NCI-H187 treated with DMSO at 0.1 percent for 48 hours (cell line): ENCODE measurements around the gene DEPDC7.
"Not testable (repeated sequence)": the region's sequence is repeated elsewhere in the genome, so short reads cannot be mapped to it uniquely, and the experiment has no call there.

Experiments
- DNase-seq: peaks from one replicate; lab custom pipeline; 2025; lab: John Stamatoyannopoulos, UW

Gene DEPDC7

DNA sequence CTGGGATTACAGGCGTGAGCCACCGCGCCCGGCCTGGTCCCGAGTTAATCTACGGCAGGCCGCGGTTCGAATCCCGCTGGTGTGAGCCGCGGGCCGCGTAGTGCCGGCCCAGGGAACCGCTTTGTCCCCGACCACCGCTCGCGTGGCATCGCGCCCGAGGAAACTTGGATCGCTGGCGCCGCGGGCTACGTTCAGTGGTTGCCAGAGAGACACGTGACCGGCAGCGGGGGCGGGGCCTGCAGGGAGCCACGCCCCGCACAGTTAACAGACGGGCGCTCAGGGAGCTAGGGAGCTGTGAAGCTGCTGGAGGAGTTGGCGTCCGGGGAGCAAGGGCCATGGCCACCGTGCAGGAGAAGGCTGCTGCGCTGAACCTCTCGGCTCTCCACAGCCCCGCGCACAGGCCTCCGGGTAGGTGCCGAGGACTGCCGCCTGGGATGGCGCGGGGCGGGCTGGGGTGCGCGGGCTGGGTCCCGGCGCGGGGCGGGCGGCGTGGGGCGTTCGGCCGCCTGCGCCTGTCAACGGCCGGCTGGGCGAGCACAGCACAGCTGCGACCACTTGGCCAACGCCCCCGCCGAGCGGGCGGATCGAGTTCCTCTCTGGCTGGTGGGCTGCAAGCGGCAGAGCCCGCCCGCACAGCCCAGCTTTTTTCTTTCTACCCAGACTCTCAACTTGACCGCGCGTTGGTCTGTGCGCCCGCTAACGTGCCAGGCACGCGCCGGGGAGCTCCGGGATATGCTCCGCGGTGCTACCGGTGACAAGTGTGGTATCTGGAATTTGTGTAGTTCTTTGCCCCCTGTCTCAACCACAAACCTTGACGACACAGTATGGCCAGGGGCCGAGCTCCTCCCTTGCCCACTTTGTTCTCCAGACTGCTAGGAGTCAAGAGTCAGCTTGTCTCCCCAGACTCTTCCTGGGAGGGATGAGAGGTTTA, at the start of gene DEPDC7:
Gene DEPDC7, plus strand, starts transcription at position 258 of the 931 bp plus-strand sequence. Its CDS starts 78 bp downstream, at position 336.
- peak; percentile 76 for DNase-seq

DNA sequence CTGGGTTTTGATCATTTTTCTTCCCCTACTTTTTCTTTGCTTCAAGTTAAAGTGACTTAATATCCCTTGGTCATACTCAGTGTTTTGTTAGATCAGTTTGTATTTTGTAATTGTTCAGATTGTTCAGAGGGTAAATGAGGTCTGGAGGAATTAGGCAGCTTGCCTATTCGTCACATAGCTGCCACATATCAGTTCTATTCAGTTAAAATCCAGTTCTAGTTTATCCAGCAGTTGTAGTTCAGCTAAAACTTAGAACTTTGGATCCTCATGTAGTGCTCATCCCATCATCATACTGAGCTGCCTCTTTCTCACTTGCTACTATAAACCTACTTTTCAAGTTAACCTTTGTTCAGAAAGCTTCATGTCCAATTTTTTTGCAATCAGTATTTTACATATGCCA, 47.1 kb upstream of the DEPDC7 start:
- no peak for DNase-seq

DNA sequence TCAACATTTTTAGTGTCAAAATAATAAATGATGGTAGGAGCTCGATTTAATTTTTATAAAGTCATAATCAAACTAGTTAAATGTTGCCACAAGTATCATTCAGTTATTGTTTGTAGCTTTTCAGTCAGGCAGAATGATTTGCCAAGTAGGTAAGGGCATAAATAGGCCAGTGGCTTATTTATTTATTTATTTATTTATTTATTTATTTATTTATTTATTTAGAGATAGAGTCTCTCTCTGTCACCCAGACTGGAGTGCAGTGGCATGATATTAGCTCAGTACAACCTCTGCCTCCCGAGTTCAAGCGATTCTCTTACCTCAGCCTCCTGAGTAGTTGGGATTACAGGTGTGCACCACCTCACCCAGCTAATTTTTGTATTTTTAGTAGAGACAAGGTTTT, 43.4 kb upstream of the DEPDC7 start:
- not testable (repeated sequence) for DNase-seq

DNA sequence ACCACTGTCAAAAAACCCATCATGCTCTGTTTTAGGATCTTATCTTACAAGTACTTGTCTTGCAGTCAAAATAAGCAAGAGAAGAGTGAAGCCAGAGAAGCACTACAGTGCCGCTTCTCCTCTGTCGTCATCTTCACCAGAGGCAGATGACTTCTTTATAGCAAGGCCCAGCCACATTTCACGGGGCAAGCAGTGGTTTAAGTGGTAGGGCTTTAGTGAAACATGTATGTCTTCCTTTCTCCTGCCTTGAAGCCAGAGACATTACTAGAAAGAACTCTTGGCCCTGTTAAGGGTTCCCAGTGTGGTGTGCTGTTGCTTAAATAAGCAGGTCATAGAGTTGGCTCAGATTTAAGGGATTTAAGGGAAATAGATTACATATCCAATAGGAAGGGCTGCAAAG, 42.9 kb upstream of the DEPDC7 start:
- DNase-seq, result no peak

DNA sequence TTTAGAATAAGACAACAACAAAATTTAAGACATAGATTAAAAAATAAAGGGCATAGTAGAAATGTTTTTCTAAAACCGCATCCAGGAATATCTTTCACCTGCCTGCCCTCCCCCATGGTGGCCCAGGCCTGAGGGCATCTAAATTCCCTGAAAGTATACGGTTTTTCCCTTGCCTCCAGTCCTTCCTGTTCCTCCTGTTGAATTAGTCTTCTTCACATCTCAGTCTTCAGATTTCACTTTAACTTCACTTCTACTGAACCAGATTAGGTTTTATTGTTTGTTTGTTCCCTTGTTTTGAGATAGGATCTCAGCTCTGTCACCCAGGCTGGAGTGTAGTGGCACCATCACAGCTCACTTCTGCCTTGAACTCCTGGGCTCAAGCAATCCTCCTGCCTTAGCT, 33.1 kb upstream of the DEPDC7 start:
- DNase-seq, result no peak

DNA sequence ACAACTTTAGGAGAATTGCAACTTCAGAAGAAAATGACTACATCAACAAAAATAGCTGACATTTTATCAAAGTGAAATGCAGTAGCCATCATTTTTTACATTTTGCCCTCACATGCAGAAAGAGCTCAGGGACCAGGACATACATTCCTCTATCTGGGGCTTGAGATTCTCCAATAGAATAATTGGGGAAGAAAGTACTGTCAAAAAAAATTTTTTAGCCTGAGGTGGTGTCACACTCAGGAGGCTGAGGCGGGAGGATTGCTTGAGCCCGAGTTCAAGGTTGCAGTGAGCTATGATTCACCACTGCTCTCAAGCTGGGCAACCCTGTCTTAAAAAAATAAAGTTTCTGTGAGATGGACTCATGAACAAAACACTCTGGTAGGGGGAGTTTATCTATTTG, 32.2 kb upstream of the DEPDC7 start:
- no peak for DNase-seq

DNA sequence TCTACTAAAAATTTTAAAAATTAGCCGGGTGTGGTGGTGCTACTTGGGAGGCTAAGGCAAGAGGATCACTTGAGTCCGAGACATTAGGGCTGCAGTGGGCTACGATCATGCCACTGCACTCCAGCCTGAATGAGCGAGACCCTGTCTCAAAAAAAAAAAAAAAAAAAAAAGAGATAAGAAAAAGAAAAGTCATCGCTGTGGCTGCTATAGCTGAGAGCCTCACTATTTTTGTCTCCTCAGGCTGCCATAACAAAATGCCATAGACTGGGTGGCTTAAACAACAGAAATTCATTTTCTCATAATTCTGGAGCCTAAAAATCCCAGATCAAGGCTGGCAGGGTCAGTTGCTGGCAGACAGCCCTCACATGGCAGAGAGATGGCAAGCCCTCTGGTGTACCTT, 30.1 kb upstream of the DEPDC7 start:
- DNase-seq, result no peak

DNA sequence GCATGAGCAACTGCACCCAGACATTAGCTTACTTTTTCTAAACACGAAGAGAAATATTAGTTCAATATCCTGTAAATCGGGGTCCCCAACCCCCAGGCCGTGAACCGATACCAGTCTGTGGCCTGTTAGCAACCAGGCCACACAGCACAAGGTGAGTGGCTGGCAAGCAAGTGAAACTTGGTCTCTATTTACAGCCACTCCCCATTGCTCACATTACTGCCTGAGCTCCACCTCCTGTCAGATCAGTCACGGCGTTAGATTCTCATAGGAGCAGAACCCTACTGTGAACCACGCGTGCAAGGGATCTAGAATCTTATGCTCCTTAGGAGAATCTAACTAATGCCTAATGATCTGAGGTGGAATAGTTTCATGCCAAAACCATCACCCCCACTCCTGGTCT, 27.8 kb upstream of the DEPDC7 start:
- DNase-seq, result no peak

DNA sequence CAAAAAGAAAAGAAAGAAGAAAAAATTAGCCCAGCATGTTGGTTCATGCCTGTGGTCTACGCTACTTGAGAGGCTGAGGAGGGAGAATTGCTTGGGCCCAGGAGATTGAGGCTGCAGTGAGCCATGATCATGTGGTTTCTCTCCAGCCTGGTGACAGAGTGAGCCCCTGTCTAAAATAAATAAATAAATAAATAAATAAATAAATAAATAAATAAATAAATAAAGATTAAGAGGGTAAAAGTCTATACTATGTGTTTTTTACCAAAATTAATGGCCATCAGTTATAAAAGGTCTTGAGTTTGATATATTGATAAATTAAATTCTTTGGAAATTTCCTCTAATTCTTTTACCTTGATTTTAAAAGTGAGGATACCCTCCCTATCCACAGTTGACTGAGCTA, 25.2 kb upstream of the DEPDC7 start:
- no peak for DNase-seq

DNA sequence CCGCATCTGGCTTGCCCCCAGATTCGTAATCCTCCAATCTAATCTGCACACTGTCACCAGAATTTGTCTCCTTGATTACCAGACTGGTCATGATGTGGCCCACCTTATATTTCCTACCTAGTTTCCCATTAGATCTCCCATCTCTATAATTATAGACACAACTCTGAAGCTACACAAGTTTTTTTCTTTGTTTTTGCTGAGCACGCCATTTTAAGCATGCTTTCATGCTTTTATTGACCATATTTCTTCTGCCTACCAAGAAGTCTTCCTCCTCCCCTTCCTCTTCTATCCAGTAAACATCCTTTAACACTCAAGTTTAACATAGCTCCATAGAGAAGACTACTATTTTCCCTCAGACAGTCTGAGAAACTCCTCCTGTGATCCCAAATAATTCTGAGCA, 24.3 kb upstream of the DEPDC7 start:
- no peak for DNase-seq

DNA sequence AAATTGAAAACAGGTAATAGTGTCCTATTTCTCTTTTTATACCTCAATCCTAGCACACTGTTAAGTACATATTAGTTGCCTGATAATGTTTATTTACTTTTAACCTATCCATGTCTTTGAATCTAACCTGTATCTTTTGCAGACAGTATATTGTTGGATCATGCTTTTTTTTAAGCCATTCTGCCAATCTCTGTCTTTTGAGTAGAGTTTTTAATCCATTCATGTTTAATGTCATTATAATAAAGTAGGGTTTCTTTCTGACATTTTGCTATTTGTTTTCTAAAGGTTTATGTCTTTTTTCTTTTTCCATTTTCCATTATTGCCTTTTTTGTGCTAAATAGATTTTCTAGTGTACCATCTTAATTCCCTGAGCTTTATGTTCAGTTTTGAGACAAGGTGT, 23.8 kb upstream of the DEPDC7 start:
- no peak for DNase-seq

DNA sequence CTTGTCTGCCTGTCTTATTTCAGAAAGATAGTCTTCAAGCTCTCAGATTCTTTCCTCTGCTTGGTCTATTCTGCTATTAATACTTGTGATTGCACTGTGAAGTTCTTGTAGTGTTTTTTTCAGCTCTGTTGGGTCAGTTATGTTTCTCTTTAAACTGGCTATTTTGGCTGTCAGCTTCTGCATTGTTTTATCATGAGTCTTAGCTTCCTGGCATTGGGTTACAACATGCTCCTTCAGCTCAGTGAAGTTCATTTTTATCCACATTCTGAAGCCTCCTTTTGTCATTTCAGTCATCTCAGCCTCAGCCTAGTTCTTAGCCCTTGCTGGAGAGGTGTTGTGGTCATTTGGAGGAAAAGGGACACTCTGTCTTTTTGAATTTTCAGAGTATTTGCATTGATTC, 15.5 kb upstream of the DEPDC7 start:
- no peak for DNase-seq

DNA sequence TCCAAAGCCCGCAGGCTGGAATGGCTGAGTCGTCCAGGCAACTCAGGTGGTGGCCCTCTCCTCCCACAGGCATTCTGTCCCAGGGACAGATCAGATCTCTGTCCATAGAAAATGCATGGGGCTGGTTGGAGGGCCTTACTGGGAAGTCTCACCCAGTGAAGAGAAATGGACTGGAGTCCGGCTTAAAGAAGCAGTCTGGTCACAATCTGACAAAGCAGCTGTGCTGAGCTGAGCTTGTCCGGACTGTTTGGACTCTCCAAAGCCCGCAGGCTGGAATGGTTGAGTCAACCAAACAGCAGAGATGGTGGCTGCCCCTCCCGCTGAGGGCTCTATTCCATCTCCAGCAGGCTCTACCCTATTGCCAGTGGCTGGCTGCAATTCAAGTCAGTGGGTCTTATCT, 14.4 kb upstream of the DEPDC7 start:
- DNase-seq, result no peak

DNA sequence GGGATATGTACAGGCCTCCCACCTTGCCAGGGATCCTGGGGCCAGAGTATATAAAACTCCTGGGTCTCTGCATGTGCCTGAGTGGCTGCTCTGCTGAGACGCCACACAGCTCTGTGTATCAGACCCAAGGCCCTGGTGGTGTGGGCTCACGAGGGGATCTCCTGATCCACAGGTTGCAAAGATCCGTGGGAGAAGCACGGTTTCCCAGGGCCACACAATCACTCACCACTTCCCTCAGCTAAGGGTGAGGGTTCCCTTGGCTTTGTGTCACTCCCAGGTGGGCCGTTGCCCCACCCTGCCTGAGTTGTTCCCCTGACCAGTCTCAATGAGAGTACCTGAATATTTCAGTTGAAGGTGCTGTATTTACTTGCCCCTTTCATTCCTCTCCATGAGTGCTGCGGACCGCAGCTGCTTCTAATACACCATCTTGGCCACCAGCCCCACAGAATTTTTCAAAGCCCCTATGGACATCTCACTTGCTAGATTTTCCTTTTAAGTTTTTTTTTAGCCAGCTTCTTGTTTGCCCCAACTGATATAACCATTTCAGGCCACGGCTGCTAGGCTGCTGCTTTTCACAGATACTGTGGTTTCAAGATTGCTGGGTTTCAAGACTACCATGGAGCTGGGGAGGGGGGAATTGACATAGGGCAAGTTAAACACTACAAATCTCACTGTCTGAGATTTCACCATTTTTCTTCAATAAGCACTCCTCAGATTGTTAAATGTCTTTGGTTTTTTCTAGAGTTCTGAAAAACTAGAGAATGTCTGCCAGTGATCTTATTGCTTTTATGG, 13.7 kb upstream of the DEPDC7 start:
- DNase-seq, result no peak

DNA sequence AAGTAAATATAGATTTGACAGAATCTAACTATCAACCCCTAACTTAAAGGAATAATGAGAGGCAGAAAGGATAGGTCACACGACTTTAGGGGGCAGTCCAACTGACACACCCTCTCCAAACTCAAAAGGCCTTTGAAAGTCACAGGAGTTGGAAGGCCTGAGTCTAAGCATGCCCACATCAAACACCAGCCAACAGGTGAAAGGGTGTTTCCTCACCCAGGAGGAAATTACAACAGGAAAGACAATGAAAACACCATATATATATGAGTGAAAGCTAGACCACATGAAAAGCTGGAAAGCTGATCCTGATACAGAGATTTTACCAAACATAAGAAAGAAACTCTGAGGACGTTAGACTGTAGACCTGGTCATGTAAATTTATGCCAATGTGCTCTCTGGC, 10.5 kb upstream of the DEPDC7 start:
- DNase-seq, result no peak

DNA sequence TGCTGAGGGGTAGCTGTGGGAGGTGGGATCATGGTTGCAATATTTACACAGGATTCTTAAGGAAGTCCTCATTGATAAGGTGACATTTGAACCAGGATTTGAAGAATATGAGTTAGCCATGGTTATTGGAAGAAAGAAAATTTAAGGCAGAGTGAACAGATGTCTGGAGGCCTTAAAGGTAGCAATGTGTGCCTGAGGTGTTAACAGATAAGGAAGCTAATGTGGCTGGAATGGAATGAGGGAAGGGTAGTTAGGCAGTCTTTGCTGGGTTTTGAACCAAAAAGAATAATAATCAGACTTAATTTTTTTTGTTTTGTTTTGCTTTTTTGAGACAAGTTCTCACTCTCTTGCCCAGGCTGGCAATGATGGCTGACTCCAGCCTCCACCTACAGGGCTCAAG, 9.7 kb upstream of the DEPDC7 start:
- no peak for DNase-seq

DNA sequence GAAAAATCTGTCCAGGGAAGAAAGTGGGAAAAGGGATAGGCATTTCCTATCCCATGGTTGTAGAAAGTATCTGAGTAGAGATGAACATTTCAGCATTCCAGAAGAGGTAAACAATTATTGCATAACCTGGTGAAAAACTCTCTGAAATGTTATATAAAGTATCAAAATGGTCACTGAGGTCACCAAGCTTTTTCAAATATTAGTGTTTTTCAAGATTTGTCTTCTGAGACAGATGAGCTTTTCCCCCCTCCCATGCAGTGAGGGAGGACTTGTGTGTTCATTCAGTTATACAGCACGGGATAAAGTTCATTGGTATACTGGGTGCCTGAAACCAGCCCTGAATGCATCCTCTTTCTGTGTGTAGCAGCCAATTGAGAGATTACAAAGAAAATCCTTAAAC, 1.9 kb upstream of the DEPDC7 start:
- no peak for DNase-seq

DNA sequence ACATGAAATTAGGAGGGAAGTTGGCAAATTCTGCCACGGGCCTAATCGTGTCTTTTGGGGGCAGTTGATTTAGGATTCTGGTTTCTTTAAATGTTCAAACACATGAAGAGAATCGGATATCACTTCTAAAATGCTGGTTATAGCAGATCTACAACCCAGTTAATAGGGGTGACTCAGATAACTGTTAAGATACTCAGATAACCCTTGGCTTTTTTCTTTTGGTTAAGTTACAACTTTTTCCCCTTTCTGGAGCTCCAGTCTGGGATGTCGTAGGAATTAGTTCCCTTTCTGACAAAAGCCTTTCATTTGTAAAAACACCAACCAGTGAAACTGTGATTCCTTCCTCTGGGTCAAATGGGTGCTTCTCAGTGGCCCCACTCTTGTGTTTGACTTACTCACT, 976 bp downstream of the DEPDC7 start:
- no peak for DNase-seq

DNA sequence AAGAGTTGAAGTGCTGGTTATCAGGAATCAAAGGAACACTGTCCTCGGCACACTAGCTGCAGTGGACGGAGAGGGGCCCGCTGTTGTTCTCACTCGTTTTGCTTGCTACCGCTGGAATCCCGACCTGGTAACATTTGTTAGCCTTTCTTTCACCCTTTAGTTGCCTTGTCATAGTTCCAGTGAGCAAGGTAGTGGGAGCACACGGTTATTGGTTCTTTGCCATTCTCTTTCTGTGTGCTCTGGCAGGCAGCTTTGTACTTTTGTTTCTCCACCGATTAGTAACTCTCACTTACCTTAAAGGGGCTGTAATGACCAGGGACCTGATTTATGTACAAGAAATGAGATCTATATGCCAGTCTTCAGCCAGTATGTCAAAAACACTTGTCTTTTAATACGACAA, 1.8 kb downstream of the DEPDC7 start:
- no peak for DNase-seq

DNA sequence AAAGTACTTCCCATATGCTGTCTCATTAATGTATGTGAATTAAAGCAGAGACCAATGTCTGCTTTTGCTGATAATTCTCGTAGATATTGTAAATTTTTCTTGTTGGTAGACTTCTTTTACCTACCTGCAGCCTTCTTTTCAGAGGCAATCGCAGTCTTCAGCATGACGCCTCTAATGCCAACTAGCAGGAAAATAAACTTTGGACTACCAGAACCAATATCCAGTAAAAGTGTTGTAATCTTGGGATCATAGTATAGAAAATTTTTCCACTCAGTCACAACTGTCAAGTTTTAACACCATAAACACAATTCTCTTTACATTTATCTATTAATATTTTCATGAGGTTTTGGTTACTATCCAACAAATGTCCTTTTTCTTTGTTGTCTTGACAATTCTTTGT, 2.3 kb downstream of the DEPDC7 start:
- no peak for DNase-seq

DNA sequence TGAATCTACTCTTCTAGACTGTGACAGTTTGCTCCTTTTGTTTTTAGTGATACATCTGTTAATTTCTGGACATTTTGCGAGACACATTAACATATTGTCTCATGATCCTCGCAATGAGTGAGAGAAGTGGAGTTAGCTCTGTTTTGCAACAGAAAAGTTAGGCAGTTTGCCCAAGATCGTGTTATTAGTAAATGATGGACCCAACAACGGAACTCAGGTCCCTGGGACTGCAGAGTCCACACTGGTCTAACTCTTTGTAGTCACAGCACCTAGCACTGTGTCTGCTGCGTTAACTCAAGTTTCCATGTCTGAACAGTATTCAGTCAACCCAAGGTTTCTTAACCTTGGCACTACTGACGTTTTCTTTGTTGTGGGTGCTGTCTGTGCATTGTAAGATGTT, 3.2 kb downstream of the DEPDC7 start:
- DNase-seq, result no peak

DNA sequence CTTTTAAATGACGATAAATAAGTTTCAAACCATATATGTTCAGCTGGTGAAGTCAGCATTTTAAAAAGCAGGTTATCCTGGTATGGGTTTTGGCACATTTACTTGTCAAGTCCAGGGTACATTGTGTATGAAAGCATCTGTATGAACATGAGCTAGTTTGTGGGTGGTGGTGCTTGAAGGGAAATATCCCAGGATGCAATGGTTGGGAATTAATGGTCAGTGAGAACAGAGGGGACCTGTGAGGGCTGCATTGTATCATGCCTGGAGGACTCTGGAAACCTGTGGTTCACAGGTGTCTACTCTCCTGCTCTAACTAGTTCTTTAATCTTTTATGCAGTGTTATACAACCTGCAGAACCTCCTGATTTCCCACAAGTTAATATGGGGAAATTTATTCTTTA, 5.8 kb downstream of the DEPDC7 start:
- DNase-seq, result no peak

DNA sequence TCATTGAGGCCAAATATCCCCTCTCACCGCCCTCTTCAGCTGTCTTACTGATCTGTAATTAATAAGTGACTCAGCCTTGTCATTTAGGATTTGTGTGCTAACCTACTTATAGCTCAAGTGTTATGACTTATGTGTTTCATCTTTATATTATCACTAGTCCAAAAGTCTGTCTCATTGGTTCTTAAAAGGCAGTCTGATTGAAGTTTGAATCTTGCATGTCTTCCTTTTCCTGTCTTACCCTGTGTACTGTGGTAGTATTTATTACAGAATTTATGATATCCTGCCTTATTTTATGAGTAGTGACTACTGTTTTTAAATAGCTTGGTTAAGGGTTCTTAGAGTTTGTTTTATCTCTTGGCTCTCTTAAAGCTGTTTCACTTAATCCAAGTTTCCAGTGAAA, 6.3 kb downstream of the DEPDC7 start:
- no peak for DNase-seq
